Measurements from ENCODE around the gene PNPLA2. TPM values are rescaled to one million over a fixed set of nuclear protein-coding genes. Genes with fewer than 3 reads are reported as not detected.
A peak's percentile ranks its signal among the peaks of the same experiment; 100 is the strongest.

The PNPLA2 gene
- total RNA-seq, 1 donor: 28.5 TPM

- peak overlapping the region; percentile 70 for H3K4me3 ChIP-seq (ENCODE audit: low read depth, low read length)
- DNase-seq (ENCODE audit: low read depth): no peak
- TF ChIP-seq CTCF (IDR thresholded peaks at IDR 0.05; ENCODE audit: insufficient read depth, low read depth, low read length): no peak
Measured at GRCh38 chr11:820655-821511, 2.2 kb downstream of the PNPLA2 start.

GRCh38 chr11:821512-822371, 3.0 kb downstream of the PNPLA2 start:
- H3K4me3 ChIP-seq (ENCODE audit: low read depth, low read length): no peak overlapping the region
- DNase-seq (ENCODE audit: low read depth): no peak
- TF ChIP-seq CTCF (IDR thresholded peaks at IDR 0.05; ENCODE audit: insufficient read depth, low read depth, low read length): no peak

- no peak for TF ChIP-seq CTCF (IDR thresholded peaks at IDR 0.05; ENCODE audit: insufficient read depth, low read depth, low read length)
- no peak for DNase-seq (ENCODE audit: low read depth)
- no peak overlapping the region for H3K4me3 ChIP-seq (ENCODE audit: low read depth, low read length)
Measured at GRCh38 chr11:823441-824291, 5.0 kb downstream of the PNPLA2 start.

GRCh38 chr11:824292-824880, 5.7 kb downstream of the PNPLA2 start:
- no peak for TF ChIP-seq CTCF (IDR thresholded peaks at IDR 0.05; ENCODE audit: insufficient read depth, low read depth, low read length)
- no peak for DNase-seq (ENCODE audit: low read depth)
- no peak overlapping the region for H3K4me3 ChIP-seq (ENCODE audit: low read depth, low read length)

GRCh38 chr11:824942-825341, 6.2 kb downstream of the PNPLA2 start:
- DNase-seq (ENCODE audit: low read depth): no peak
- H3K4me3 ChIP-seq (ENCODE audit: low read depth, low read length): no peak overlapping the region
- no peak for TF ChIP-seq CTCF (IDR thresholded peaks at IDR 0.05; ENCODE audit: insufficient read depth, low read depth, low read length)
